Body of pancreas (tissue), 4 donors: ENCODE results near the gene CLDN6.

ENCODE experiments used
- POLR2A ChIP-seq, 3 donors: fragments of 450-650 bp; IDR thresholded peaks; one replicate each; pipeline ENCODE4 v1.6.1; 2016; ENCODE audit warnings: antibody characterized with exemption in 3 of 3, mild to moderate bottlenecking in 2 of 3
- TF ChIP-seq, protein P1 (sequence below), 7 experiments: fragments of 450-650 bp in 4 of 7; fragments of 200-600 bp in 3 of 7; sonication (generic) in 3 of 7; IDR thresholded peaks; one replicate each; pipeline ENCODE4 v1.5.1; 2016 to 2019; ENCODE audit warnings: antibody characterized with exemption in 7 of 7

DNA sequence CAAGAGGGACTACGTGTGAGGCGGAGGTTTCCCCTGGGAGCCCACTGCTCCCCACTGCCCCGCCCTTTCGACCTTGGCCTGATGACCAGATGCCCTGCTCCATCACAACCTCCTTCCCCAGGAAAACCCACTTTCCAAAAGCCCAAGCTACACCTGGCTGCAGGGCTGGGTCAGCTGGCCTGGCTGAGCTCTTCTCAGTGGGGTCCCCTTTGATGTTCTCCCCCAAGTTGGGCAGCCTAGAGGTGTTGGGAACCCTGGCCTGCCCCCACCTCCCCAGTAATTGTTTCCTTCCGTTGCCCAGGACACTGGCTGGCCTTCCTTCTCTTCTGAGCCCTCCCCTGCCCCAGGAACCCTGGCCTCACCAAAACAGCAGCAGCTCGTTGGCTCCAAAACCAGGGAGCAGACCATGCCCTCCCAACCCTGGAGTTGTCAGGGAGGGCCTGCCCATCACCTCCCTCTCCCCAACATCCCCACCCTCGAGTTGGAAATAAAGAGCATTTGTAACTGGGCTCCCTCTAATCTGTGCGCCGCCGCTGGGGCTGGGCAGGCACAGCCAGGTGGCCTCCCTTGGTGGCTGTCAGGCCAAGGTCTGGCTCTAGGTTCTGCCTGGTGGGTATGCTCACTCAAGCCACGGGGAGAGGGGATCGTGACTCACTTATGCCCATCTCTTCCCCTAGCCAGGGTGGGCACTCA is 3.8 kb downstream of the CLDN6 start:
- TF ChIP-seq, protein P1, sequence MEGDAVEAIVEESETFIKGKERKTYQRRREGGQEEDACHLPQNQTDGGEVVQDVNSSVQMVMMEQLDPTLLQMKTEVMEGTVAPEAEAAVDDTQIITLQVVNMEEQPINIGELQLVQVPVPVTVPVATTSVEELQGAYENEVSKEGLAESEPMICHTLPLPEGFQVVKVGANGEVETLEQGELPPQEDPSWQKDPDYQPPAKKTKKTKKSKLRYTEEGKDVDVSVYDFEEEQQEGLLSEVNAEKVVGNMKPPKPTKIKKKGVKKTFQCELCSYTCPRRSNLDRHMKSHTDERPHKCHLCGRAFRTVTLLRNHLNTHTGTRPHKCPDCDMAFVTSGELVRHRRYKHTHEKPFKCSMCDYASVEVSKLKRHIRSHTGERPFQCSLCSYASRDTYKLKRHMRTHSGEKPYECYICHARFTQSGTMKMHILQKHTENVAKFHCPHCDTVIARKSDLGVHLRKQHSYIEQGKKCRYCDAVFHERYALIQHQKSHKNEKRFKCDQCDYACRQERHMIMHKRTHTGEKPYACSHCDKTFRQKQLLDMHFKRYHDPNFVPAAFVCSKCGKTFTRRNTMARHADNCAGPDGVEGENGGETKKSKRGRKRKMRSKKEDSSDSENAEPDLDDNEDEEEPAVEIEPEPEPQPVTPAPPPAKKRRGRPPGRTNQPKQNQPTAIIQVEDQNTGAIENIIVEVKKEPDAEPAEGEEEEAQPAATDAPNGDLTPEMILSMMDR (IDR thresholded peaks at IDR 0.05), result no peak
- no peak for TF ChIP-seq POLR2A (IDR thresholded peaks at IDR 0.05)
